Skeletal muscle tissue (tissue), 4 donors: ENCODE results near the gene TPRG1L. TPM values are rescaled to one million over a fixed set of nuclear protein-coding genes. Genes with fewer than 3 reads are reported as not detected.

Source experiments
- H3K27ac ChIP-seq: one replicate; pipeline ENCODE4 v1.7.0; 2013; ENCODE audit warnings: mild to moderate bottlenecking, low read depth, low read length, inconsistent platforms
- H3K27me3 ChIP-seq, 3 donors: one replicate each; pipeline ENCODE4 v1.7.0; 2013; ENCODE audit warnings: low read length in 3 of 3; ENCODE audit not compliant: control insufficient read depth in 3 of 3, insufficient read depth in 3 of 3
- H3K36me3 ChIP-seq, 3 donors: one replicate each; pipeline ENCODE4 v1.7.0; 2013; ENCODE audit warnings: low read length in 3 of 3; ENCODE audit not compliant: control insufficient read depth in 3 of 3, insufficient read depth in 3 of 3
- H3K4me1 ChIP-seq, 3 donors: one replicate each; pipeline ENCODE4 v1.7.0; 2013; ENCODE audit warnings: low read length in 3 of 3, mild to moderate bottlenecking in 3 of 3; ENCODE audit not compliant: control insufficient read depth in 3 of 3, insufficient read depth in 3 of 3
- H3K4me3 ChIP-seq, 3 donors: one replicate each; pipeline ENCODE4 v1.7.0; 2013; ENCODE audit warnings: low read length in 3 of 3
- H3K9ac ChIP-seq, 3 donors: one replicate each; pipeline ENCODE4 v1.7.0; 2013; ENCODE audit warnings: low read length in 3 of 3, mild to moderate bottlenecking in 3 of 3, moderate library complexity in 2 of 3, low read depth in 1 of 3
- H3K9me3 ChIP-seq, 3 donors: one replicate each; pipeline ENCODE4 v1.7.0; 2013; ENCODE audit warnings: low read length in 3 of 3; ENCODE audit not compliant: control insufficient read depth in 3 of 3
- total RNA-seq: library from RNA; depleted of rRNA; stranded (reverse); fragments of >200 nt; gene quantifications from one replicate; pipeline ENCODE4 v1.2.3, GENCODE V29; 2014
- donor health status: Osteomylitis.

Gene TPRG1L
- total RNA-seq, 1 donor from 2014 or later: 17.2 TPM

DNA sequence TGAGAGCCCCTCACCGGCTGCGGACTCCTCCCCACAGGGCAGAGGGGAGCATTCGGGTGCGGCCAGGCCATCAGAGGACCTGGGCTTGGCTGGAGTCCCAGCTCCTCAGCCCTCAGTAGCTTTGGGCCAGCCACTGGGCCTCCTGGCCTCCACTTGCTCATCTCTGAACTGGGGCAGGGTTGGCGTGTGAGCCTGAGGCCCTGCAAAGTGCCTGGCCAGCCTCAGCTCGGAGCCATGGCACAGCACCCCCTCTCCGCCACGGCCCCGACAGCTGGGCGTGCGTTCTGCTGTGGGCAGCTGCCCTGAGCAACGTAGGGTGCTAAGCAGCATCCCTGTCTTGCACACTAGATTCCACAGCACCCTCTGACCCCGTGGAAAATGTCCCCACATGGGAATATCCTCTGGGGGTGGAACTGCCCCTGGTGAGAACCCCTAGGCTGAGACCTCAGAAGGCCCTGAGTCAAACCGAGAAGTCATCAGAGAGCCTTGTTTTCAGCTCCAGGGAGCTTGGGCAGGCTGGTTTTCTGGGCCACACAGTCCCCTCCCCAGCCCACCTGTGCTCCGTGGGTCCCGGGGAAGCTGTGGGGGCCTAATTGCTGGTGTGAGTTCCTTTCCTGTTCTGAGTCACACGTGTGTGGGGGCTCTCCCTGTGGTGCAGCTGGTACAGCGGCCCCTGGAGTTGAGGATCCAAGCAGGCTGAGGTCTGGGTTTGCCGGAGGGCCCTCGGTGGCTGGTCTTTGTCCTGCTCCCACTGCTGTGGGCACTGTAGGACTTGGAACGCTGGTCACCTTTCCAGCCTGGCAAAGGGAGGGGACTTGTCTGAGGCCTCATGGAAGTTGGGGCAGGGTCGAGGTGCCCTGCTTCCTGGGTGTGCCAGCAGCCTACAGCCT, 52.0 kb downstream of the TPRG1L start:
- Histone ChIP-seq H3K27ac (no peak overlapping the region), H3K4me1 (no peaks in the 10 kb centered on the region), H3K9ac (no peak overlapping the region), H3K9me3 (no peaks in the 10 kb centered on the region), H3K36me3 (no peaks in the 10 kb centered on the region), H3K27me3 (peaks cover 5 to 31% (median 21%) of the 10 kb centered on the region in 3 donors), H3K4me3 (no peak overlapping the region)

DNA sequence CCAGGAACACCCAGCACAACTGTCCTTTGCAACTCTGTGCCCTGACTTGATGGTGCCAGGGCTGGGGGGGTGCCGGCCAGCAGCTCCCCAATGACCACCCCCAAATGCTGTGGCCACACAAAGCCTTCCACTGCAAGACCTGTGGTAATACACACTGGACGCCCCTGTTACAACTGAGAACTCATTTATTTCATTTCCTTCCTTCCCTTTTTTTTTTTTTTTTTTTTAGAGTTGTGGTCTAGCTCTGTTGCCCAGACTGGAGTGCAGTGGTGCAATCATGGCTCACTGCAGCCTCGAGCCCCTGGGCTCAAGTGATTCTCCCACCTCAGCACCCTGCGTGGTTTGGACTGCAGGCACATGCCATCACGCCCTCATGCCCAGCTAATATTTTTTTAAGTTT, 52.7 kb downstream of the TPRG1L start:
- Histone ChIP-seq H3K4me1 (no peaks in the 10 kb centered on the region), H3K36me3 (no peaks in the 10 kb centered on the region), H3K9me3 (no peaks in the 10 kb centered on the region), H3K27me3 (peaks cover 5 to 25% (median 19%) of the 10 kb centered on the region in 3 donors), H3K4me3 (no peak overlapping the region), H3K9ac (no peak overlapping the region), H3K27ac (no peak overlapping the region)

DNA sequence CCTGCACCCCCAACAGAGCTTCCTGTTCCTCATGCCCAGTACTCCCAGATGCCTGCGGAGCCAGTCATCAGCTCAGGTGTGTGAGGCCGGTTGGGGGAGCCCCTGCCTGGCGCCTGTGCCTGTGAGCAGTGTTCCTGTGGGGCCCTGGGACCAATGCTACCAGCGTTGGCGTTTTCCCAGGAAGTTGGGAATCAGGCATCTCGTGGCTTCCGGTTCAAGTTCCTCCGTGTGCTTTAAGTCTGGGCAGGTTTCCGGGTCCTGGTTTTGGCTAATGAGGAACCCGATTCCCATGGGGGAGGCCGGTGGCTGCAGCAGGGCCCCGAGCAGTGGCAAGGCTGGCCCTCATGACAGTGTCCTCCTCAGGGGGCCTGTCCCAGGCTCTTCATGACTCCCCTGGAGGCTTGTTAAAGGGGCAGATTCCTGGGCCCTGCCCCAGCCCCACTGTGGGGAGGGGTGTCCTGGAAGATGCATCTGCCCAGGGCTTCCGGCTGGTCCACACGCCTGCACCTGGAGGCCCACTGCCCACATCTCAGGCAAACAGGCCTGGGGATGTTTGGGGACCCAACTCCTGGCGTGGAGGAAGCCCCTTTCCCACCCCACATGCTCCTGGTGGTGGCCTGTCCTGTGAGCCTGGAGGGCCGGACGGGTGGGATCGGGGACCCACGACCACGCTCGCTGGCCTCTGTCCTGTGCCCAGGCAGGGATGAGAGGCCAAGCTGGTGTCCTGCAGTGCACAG, 53.7 kb downstream of the TPRG1L start:
- H3K36me3 ChIP-seq: no peaks in the 10 kb centered on the region
- no peak overlapping the region for H3K9ac ChIP-seq
- H3K27ac ChIP-seq: no peak overlapping the region
- peaks cover 6 to 19% (median 17%) of the 10 kb centered on the region in 3 donors for H3K27me3 ChIP-seq
- H3K4me3 ChIP-seq: no peak overlapping the region
- no peaks in the 10 kb centered on the region for H3K9me3 ChIP-seq
- H3K4me1 ChIP-seq: no peaks in the 10 kb centered on the region

GRCh38 chr1:3679098-3679555, 54.3 kb downstream of the TPRG1L start:
- Histone ChIP-seq H3K9ac (no peak overlapping the region), H3K9me3 (no peaks in the 10 kb centered on the region), H3K4me3 (no peak overlapping the region), H3K36me3 (no peaks in the 10 kb centered on the region), H3K4me1 (no peaks in the 10 kb centered on the region), H3K27ac (no peak overlapping the region), H3K27me3 (peaks cover 3 to 14% (median 12%) of the 10 kb centered on the region in 3 donors)

Other genes starting within 250 kb of the TPRG1L start
- 0.52 TPM for gene ARHGEF16, start 170.3 kb upstream of the TPRG1L start, total RNA-seq
- gene MEGF6, start 13.5 kb upstream of the TPRG1L start, total RNA-seq: 10.4 TPM
- 13.0 TPM for gene WRAP73, start 25.1 kb downstream of the TPRG1L start, total RNA-seq
- not detected for gene TP73, start 27.5 kb downstream of the TPRG1L start, total RNA-seq
- gene CCDC27, start 127.4 kb downstream of the TPRG1L start, total RNA-seq: not detected
- 1.6 TPM for gene SMIM1, start 147.7 kb downstream of the TPRG1L start, total RNA-seq
- 28.7 TPM for gene LRRC47, start 171.5 kb downstream of the TPRG1L start, total RNA-seq
- gene CEP104, start 232.2 kb downstream of the TPRG1L start, total RNA-seq: 26.1 TPM
- gene DFFB, start 232.5 kb downstream of the TPRG1L start, total RNA-seq: 2.1 TPM